ENCODE results near the gene TMC3.

The TMC3 gene

GRCh38 chr15:81281766-81282605 is 92.0 kb downstream of the TMC3 start:
- TF ChIP-seq, protein P1, sequence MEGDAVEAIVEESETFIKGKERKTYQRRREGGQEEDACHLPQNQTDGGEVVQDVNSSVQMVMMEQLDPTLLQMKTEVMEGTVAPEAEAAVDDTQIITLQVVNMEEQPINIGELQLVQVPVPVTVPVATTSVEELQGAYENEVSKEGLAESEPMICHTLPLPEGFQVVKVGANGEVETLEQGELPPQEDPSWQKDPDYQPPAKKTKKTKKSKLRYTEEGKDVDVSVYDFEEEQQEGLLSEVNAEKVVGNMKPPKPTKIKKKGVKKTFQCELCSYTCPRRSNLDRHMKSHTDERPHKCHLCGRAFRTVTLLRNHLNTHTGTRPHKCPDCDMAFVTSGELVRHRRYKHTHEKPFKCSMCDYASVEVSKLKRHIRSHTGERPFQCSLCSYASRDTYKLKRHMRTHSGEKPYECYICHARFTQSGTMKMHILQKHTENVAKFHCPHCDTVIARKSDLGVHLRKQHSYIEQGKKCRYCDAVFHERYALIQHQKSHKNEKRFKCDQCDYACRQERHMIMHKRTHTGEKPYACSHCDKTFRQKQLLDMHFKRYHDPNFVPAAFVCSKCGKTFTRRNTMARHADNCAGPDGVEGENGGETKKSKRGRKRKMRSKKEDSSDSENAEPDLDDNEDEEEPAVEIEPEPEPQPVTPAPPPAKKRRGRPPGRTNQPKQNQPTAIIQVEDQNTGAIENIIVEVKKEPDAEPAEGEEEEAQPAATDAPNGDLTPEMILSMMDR (IDR thresholded peaks at IDR 0.05; ENCODE audit: borderline replicate concordance, insufficient read depth, low read depth, low read length): no peak
- H3K4me3 ChIP-seq (ENCODE audit: low read depth, low read length): no peak overlapping the region

DNA sequence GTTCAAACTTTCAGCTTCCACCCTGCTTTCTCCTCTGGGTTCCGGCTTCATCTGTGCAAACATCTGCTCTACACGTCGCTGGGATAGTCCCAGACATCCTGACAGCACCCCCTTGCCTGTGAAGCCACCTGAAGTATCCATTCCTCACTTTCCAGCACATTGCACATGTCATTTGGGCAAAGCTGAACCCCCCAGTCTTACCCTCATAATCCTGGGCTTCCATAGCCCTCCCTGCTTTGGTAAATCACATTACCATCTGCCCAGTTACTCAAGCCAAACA is 92.6 kb downstream of the TMC3 start:
- TF ChIP-seq, protein P1 (IDR thresholded peaks at IDR 0.05; ENCODE audit: borderline replicate concordance, insufficient read depth, low read depth, low read length): no peak
- H3K4me3 ChIP-seq (ENCODE audit: low read depth, low read length): no peak overlapping the region
